ENCODE measurements around the gene LEO1.

LEO1 gene

DNA sequence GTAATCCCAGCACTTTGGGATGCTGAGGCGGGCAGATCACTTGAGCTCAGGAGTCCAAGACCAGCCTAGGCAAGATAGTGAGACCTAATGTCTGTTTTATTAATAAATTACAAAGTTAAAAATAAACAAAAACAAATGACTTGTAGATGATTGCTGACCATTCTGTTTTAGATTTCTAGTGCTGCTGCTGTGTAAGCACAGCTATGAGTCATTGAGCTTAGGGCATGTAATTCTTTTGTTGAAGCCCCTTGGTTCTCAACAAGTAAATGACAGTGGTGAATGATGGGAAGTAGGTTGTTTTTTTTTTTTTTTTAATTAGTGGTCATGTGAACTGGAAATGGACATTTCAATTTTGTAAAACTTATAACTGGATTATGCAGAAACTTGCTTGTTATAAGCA lies 63.3 kb downstream of the LEO1 start:
- TF ChIP-seq POLR2AphosphoS5 (IDR thresholded peaks at IDR 0.05; ENCODE audit: low read depth) (no peak), SPI1 (IDR thresholded peaks at IDR 0.05; ENCODE audit: borderline replicate concordance, low read depth) (no peak), GABPA (IDR thresholded peaks at IDR 0.05; ENCODE audit: low read depth) (no peak)
- TF ChIP-seq, protein P1, sequence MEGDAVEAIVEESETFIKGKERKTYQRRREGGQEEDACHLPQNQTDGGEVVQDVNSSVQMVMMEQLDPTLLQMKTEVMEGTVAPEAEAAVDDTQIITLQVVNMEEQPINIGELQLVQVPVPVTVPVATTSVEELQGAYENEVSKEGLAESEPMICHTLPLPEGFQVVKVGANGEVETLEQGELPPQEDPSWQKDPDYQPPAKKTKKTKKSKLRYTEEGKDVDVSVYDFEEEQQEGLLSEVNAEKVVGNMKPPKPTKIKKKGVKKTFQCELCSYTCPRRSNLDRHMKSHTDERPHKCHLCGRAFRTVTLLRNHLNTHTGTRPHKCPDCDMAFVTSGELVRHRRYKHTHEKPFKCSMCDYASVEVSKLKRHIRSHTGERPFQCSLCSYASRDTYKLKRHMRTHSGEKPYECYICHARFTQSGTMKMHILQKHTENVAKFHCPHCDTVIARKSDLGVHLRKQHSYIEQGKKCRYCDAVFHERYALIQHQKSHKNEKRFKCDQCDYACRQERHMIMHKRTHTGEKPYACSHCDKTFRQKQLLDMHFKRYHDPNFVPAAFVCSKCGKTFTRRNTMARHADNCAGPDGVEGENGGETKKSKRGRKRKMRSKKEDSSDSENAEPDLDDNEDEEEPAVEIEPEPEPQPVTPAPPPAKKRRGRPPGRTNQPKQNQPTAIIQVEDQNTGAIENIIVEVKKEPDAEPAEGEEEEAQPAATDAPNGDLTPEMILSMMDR (IDR thresholded peaks at IDR 0.05; ENCODE audit: insufficient read depth, low read length), result no peak
- TF ChIP-seq, protein P2, sequence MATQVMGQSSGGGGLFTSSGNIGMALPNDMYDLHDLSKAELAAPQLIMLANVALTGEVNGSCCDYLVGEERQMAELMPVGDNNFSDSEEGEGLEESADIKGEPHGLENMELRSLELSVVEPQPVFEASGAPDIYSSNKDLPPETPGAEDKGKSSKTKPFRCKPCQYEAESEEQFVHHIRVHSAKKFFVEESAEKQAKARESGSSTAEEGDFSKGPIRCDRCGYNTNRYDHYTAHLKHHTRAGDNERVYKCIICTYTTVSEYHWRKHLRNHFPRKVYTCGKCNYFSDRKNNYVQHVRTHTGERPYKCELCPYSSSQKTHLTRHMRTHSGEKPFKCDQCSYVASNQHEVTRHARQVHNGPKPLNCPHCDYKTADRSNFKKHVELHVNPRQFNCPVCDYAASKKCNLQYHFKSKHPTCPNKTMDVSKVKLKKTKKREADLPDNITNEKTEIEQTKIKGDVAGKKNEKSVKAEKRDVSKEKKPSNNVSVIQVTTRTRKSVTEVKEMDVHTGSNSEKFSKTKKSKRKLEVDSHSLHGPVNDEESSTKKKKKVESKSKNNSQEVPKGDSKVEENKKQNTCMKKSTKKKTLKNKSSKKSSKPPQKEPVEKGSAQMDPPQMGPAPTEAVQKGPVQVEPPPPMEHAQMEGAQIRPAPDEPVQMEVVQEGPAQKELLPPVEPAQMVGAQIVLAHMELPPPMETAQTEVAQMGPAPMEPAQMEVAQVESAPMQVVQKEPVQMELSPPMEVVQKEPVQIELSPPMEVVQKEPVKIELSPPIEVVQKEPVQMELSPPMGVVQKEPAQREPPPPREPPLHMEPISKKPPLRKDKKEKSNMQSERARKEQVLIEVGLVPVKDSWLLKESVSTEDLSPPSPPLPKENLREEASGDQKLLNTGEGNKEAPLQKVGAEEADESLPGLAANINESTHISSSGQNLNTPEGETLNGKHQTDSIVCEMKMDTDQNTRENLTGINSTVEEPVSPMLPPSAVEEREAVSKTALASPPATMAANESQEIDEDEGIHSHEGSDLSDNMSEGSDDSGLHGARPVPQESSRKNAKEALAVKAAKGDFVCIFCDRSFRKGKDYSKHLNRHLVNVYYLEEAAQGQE (IDR thresholded peaks at IDR 0.05; ENCODE audit: insufficient replicate concordance, low read depth), result no peak
- H3K4me3 ChIP-seq (replicated peaks; ENCODE audit: insufficient read depth, low read length), result no peak overlapping the region
- DNase-seq (ENCODE audit: low read depth in 1 of 2, low spot score in 1 of 2), result no peak
- no peaks in the 10 kb centered on the region for H3K27me3 ChIP-seq (ENCODE audit: insufficient read depth, poor library complexity, severe bottlenecking)
- no peak overlapping the region for H3K27ac ChIP-seq (replicated peaks)

DNA sequence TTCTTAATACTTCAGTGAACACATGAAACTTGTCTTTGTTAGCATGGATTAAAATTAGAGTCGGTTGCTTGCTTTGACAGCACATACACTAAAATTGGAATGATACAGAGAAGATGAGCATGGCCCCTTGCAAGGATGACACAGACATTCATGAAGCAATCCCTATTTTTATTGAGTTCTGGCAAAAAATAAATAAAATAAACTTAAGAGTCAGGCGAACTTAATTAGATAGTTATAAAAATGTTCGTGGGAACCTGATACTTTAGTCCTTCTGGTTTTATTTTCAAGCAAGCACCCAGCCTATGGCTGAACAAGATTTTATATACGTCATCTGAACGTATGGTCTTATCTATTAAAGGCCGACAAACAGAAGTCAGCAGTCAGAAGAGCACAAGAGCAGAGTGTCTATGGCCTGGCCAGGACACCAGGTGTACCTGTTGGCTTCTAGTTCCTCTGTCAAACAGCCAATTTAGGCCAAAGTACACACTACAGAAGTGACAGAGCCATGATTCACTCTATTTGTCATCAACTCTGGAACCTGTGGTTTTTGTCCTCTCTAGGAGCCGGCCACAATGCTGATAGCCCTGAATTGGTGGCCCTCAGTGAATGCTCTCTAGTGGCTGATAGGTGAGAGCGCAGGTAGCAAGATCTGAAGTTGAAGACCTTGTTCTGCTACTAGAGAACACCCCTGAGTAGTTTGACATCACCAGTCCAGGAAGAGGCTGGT lies 64.3 kb downstream of the LEO1 start:
- DNase-seq (ENCODE audit: low read depth in 1 of 2, low spot score in 1 of 2), result no peak
- Histone ChIP-seq H3K4me3 (replicated peaks; ENCODE audit: insufficient read depth, low read length) (no peak overlapping the region), H3K27me3 (ENCODE audit: insufficient read depth, poor library complexity, severe bottlenecking) (no peaks in the 10 kb centered on the region), H3K27ac (replicated peaks) (no peak overlapping the region)
- TF ChIP-seq, protein P1 (IDR thresholded peaks at IDR 0.05; ENCODE audit: insufficient read depth, low read length), result no peak
- TF ChIP-seq POLR2AphosphoS5 (IDR thresholded peaks at IDR 0.05; ENCODE audit: low read depth), result no peak

DNA sequence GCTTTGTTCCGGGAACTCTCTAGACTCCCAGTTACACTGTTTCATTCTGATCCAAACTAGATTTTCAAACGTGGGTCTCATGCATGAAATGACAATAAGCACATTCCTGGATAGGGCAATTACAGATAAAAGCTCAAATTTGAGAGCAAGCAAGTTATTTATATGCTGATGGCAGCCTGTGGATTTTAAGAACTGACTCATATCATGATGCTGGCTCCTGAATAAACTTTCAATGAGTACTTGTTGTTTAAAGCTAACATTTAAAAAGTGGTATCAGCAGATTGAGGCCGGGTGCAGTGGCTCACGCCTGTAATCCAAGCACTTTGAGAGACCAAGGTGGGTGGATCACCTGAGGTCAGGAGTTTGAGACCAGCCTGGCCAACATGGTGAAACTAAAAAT lies 66.6 kb downstream of the LEO1 start:
- Histone ChIP-seq H3K4me3 (replicated peaks; ENCODE audit: insufficient read depth, low read length) (no peak overlapping the region), H3K27ac (replicated peaks) (no peak overlapping the region), H3K27me3 (ENCODE audit: insufficient read depth, poor library complexity, severe bottlenecking) (no peaks in the 10 kb centered on the region)
- TF ChIP-seq, protein P2 (IDR thresholded peaks at IDR 0.05; ENCODE audit: insufficient replicate concordance, low read depth), result no peak
- TF ChIP-seq, protein P1 (IDR thresholded peaks at IDR 0.05; ENCODE audit: insufficient read depth, low read length), result no peak
- TF ChIP-seq SPI1 (IDR thresholded peaks at IDR 0.05; ENCODE audit: borderline replicate concordance, low read depth) (no peak), GABPA (IDR thresholded peaks at IDR 0.05; ENCODE audit: low read depth) (no peak), POLR2AphosphoS5 (IDR thresholded peaks at IDR 0.05; ENCODE audit: low read depth) (no peak)
- no peak for DNase-seq (ENCODE audit: low read depth in 1 of 2, low spot score in 1 of 2)

DNA sequence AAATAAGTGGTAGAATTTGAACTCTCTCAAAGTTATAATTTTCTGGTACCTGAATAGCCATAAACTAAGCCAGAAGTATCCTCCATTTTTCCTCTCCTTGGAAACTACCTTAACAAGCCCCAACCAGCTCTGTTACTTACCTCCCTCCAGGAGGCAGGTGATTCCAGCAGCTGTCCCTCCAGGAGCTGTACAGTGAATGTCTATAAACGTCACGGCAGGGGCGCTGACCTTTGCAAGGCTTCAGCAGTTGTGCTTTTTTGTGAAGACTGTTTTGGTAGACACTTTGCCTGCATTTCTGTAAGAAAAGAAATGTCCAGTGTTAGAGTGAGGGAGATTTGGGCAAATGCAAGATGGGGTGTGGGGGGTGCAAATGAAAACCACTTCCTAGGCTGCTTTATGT lies 67.2 kb downstream of the LEO1 start:
- Histone ChIP-seq H3K4me3 (replicated peaks; ENCODE audit: insufficient read depth, low read length) (no peak overlapping the region), H3K27me3 (ENCODE audit: insufficient read depth, poor library complexity, severe bottlenecking) (no peaks in the 10 kb centered on the region), H3K27ac (replicated peaks) (no peak overlapping the region)
- no peak for DNase-seq (ENCODE audit: low read depth in 1 of 2, low spot score in 1 of 2)
- TF ChIP-seq POLR2AphosphoS5 (IDR thresholded peaks at IDR 0.05; ENCODE audit: low read depth), result no peak
- TF ChIP-seq, protein P1 (IDR thresholded peaks at IDR 0.05; ENCODE audit: insufficient read depth, low read length), result no peak
- TF ChIP-seq GABPA (IDR thresholded peaks at IDR 0.05; ENCODE audit: low read depth), result no peak
- TF ChIP-seq SPI1 (IDR thresholded peaks at IDR 0.05; ENCODE audit: borderline replicate concordance, low read depth), result no peak
- TF ChIP-seq, protein P2 (IDR thresholded peaks at IDR 0.05; ENCODE audit: insufficient replicate concordance, low read depth), result no peak
